Breast epithelium (tissue), 4 donors: Measurements from ENCODE around the gene CPSF4. TPM values are rescaled to one million over a fixed set of nuclear protein-coding genes. Genes with fewer than 3 reads are reported as not detected.
"Not testable (repeated sequence)": the region's sequence is repeated elsewhere in the genome, so short reads cannot be mapped to it uniquely, and the experiment has no call there.

Experiments
- DNase-seq, 2 donors: peaks; one replicate each; pipeline ENCODE4 v3.0.0-alpha.2; 2019; ENCODE audit warnings: low spot score in 2 of 2
- H3K27ac ChIP-seq, 2 donors: fragments of 200-600 bp; sonication (generic) in 1 of 2; one replicate each; pipeline ENCODE4 v1.5.1; 2016 to 2019; ENCODE audit warnings: mild to moderate bottlenecking in 1 of 2
- H3K27me3 ChIP-seq, 2 donors: fragments of 200-600 bp; sonication (generic) in 1 of 2; one replicate each; pipeline versions ENCODE4 v1.5.1 to v1.6.0; 2017 to 2019; ENCODE audit warnings: control low read depth in 1 of 2, mild to moderate bottlenecking in 1 of 2
- H3K36me3 ChIP-seq: fragments of 200-600 bp; one replicate; pipeline ENCODE4 v1.5.1; 2019
- H3K4me1 ChIP-seq, 2 donors: fragments of 200-600 bp; sonication (generic); one replicate each; pipeline ENCODE4 v1.5.1; 2016 to 2019; ENCODE audit warnings: control low read depth in 1 of 2
- H3K4me3 ChIP-seq, 3 donors: fragments of 200-600 bp; sonication (generic); 1 replicate in 2 of 3; 2 replicates in 1 of 3; pipeline ENCODE4 v1.5.1; 2016 to 2019; ENCODE audit warnings: mild to moderate bottlenecking in 3 of 3, moderate library complexity in 2 of 3
- H3K9me3 ChIP-seq, 2 donors: fragments of 200-600 bp; sonication (generic) in 1 of 2; one replicate each; pipeline ENCODE4 v1.5.1; 2016 to 2019; ENCODE audit warnings: control low read depth in 1 of 2
- CTCF ChIP-seq, 3 donors: fragments of 450-650 bp; IDR thresholded peaks; one replicate each; pipeline ENCODE4 v1.5.1; 2016 to 2017; ENCODE audit warnings: antibody characterized with exemption in 3 of 3, mild to moderate bottlenecking in 3 of 3, moderate library complexity in 3 of 3
- POLR2A ChIP-seq: fragments of 450-650 bp; IDR thresholded peaks from one replicate; pipeline ENCODE4 v1.6.1; 2016; ENCODE audit warnings: antibody characterized with exemption, mild to moderate bottlenecking, moderate library complexity
- POLR2AphosphoS5 ChIP-seq, 3 donors: sonication (generic); formaldehyde crosslinking; IDR thresholded peaks; one replicate each; pipeline ENCODE4 v1.6.1; 2017; ENCODE audit warnings: antibody characterized with exemption in 3 of 3
- intact Hi-C: fragments of 100-400 bp; cut with DNase I; formaldehyde crosslinking; loops from one replicate; pipeline ENCODE4 v1.15.1; 2023; ENCODE audit warnings: low total_unique reads
- total RNA-seq, 3 donors: library from RNA; depleted of rRNA; stranded (reverse); fragments of >200 nt; gene quantifications; one replicate each; pipeline ENCODE4 v1.1.0, GENCODE V29; 2016

CPSF4 gene
- total RNA-seq, 3 donors from 2014 or later = 32.8 to 40.6 (median 32.9) TPM

GRCh38 chr7:99499721-99500636, 61.2 kb downstream of the CPSF4 start, which contains the start of gene ZNF394:
Gene ZNF394 (minus strand): TSS chr7:99500281. CDS start chr7:99500093, 188 bp downstream.
- peak; percentile 84 to 86 for DNase-seq
- Histone ChIP-seq H3K4me1 (peaks cover 0 to 15% of the 10 kb centered on the region in 2 donors), H3K4me3 (peak within 1 kb of the TSS; percentile 76 to 98 (median 87)), H3K27ac (peak within 1 kb of the TSS; percentile 96 to 98), H3K9me3 (peaks cover 0 to 2% of the 10 kb centered on the region in 2 donors), H3K27me3 (no peaks in the 10 kb centered on the region), H3K36me3 (no peaks in the 10 kb centered on the region)
- TF ChIP-seq POLR2AphosphoS5 (IDR thresholded peaks at IDR 0.05) (peak; percentile 88 to 97 (median 97)), POLR2A (peak; percentile 70), CTCF (IDR thresholded peaks at IDR 0.05) (no peak)
- intact Hi-C loops = no loop called here

GRCh38 chr7:99500637-99501009, 61.9 kb downstream of the CPSF4 start:
- Histone ChIP-seq H3K27me3 (no peaks in the 10 kb centered on the region), H3K4me3 (peak overlapping the region; percentile 76 to 98 (median 87)), H3K27ac (peak overlapping the region; percentile 96 to 98), H3K36me3 (no peaks in the 10 kb centered on the region), H3K4me1 (peaks cover 0 to 15% of the 10 kb centered on the region in 2 donors), H3K9me3 (no peaks in the 10 kb centered on the region)
- no peak for DNase-seq
- intact Hi-C loops = no loop called here
- TF ChIP-seq POLR2AphosphoS5 (IDR thresholded peaks at IDR 0.05) (no peak), CTCF (IDR thresholded peaks at IDR 0.05) (no peak), POLR2A (no peak)

- Histone ChIP-seq H3K4me1 (peaks cover 0 to 19% of the 10 kb centered on the region in 2 donors), H3K4me3 (peak overlapping the region in 2 of 3 donors; percentile 87 to 98)
- H3K27me3 ChIP-seq, H3K27ac ChIP-seq, H3K36me3 ChIP-seq, DNase-seq, intact Hi-C loops, H3K9me3 ChIP-seq: not testable (repeated sequence)
Measured at GRCh38 chr7:99501236-99501635, 62.5 kb downstream of the CPSF4 start.

- Histone ChIP-seq H3K9me3 (no peaks in the 10 kb centered on the region), H3K27me3 (no peaks in the 10 kb centered on the region), H3K4me1 (peaks cover 0 to 20% of the 10 kb centered on the region in 2 donors), H3K36me3 (no peaks in the 10 kb centered on the region), H3K4me3 (peak overlapping the region; percentile 73 to 87 (median 77)), H3K27ac (peak overlapping the region; percentile 96)
- TF ChIP-seq POLR2A (peak; percentile 11), CTCF (IDR thresholded peaks at IDR 0.05) (no peak)
- peak in 1 of 2 donors; percentile 98 for DNase-seq
- intact Hi-C loops = no loop called here
Measured at GRCh38 chr7:99504281-99504602, 65.5 kb downstream of the CPSF4 start.

GRCh38 chr7:99504603-99505323, 66.0 kb downstream of the CPSF4 start, which contains the start of gene ZKSCAN5:
Gene ZKSCAN5 (plus strand): TSS chr7:99504662. CDS start chr7:99506045, 1,383 bp downstream.
- Histone ChIP-seq H3K9me3 (no peaks in the 10 kb centered on the region), H3K27ac (peak within 1 kb of the TSS; percentile 96), H3K27me3 (no peaks in the 10 kb centered on the region), H3K36me3 (no peaks in the 10 kb centered on the region), H3K4me1 (peaks cover 0 to 20% of the 10 kb centered on the region in 2 donors), H3K4me3 (peak within 1 kb of the TSS; percentile 73 to 87 (median 77))
- intact Hi-C loops = no loop called here
- DNase-seq = peak; percentile 98 to 99
- TF ChIP-seq CTCF (IDR thresholded peaks at IDR 0.05) (no peak), POLR2AphosphoS5 (IDR thresholded peaks at IDR 0.05) (peak; percentile 62 to 84 (median 65)), POLR2A (peak; percentile 52)
